GM12875 (cell line): ENCODE data around the gene TFDP2.

ENCODE experiments used
- H3K4me3 ChIP-seq: one replicate; pipeline ENCODE4 v1.5.1; 2011; ENCODE audit warnings: low read depth, low read length, control low read depth
- TF ChIP-seq, protein P1 (sequence below): IDR thresholded peaks from 2 replicates; pipeline ENCODE4 v1.5.1; 2011; ENCODE audit warnings: low read depth, mild to moderate bottlenecking, control low read depth, inconsistent platforms, low read length, moderate library complexity, borderline replicate concordance; ENCODE audit not compliant: insufficient read depth

Gene TFDP2

DNA sequence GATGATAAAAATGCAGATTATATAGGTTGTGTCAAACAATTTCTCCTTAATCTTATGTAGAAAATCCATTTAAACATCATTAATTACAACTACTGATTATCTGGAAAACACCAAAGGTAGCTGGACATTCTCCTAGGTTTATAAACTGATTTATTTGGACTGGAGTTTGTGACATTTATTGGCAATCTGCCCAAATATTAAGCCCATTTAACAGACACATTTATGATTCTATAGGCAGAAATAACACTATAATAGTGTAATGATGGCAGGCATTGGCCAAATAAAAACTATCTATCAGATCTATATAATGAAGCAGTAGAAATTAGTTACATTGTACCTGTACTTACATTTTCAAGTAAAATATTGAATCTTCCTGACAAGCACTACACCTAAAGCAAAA, 117.8 kb downstream of the TFDP2 start:
- TF ChIP-seq, protein P1, sequence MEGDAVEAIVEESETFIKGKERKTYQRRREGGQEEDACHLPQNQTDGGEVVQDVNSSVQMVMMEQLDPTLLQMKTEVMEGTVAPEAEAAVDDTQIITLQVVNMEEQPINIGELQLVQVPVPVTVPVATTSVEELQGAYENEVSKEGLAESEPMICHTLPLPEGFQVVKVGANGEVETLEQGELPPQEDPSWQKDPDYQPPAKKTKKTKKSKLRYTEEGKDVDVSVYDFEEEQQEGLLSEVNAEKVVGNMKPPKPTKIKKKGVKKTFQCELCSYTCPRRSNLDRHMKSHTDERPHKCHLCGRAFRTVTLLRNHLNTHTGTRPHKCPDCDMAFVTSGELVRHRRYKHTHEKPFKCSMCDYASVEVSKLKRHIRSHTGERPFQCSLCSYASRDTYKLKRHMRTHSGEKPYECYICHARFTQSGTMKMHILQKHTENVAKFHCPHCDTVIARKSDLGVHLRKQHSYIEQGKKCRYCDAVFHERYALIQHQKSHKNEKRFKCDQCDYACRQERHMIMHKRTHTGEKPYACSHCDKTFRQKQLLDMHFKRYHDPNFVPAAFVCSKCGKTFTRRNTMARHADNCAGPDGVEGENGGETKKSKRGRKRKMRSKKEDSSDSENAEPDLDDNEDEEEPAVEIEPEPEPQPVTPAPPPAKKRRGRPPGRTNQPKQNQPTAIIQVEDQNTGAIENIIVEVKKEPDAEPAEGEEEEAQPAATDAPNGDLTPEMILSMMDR, result no peak
- no peak overlapping the region for H3K4me3 ChIP-seq

DNA sequence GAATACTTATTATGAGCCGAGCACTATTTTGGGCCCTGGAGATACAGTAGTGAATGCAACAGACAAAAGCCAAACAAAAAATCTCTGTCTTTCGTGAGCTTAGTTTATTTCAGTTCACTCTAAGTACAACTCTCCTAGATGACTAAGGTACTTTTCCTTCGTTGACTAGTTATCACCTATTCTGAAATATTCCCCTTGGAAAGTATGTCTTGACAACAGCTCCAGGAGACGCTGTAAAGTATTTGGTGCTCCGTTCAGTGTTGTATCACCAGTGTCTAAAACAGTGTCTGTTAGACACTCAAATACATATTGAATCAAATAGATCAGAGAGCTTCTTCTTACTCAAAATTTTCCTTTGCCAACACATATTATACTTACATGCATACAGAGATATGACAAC, 119.6 kb downstream of the TFDP2 start:
- no peak overlapping the region for H3K4me3 ChIP-seq
- TF ChIP-seq, protein P1, result no peak

DNA sequence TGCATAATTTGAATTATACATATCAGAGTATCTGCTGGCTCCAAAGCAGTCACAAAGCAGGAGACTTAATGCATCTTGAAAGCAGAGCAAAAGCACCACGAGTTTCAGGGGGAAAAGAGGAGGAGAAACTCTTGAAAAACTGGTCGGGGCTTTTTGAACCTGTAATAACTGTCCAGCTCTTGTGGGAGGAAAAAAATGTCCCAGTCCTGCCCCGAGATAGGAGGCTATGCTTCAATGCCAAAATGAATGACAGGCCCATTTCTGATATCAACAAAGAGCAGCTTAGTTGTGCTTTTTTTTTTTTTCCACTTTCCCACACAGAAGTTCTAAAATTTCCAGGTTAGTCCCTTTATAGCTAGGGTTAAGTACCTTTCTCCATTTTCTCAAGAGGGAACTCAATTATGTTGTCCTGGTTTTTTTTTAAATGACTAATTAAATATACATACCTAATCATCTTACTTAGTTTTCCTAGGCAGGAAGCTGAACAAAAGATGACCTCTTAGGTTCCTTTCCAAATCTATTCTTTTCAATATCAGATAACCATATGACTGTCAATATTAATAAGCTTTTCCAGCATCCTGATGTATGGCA, 120.2 kb downstream of the TFDP2 start:
- no peak overlapping the region for H3K4me3 ChIP-seq
- TF ChIP-seq, protein P1, result no peak

DNA sequence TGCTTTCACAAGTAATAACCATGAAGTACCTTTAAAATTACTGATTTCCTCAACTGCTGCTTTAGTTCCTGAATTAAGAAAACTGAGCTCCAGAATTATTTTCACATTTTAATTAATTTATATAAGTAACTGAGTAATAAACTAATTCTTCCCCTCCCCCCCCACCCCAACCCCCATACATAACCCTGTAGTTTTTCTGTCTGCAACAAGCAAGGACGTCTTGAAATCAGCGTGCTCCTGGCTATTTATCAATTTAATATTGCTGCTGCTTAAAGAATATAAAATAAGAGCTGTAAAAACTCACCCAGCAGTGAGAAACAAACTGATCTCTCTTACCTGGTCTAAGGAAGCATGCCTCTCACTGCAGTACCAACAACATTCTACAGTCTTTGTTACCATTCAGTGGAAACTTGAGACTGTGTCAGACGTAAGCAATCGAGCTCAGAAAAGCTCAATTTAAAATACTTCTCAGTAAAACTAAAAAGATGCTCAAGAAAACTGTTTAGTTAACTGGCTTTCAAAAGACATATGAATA, 121.0 kb downstream of the TFDP2 start:
- TF ChIP-seq, protein P1, result no peak

DNA sequence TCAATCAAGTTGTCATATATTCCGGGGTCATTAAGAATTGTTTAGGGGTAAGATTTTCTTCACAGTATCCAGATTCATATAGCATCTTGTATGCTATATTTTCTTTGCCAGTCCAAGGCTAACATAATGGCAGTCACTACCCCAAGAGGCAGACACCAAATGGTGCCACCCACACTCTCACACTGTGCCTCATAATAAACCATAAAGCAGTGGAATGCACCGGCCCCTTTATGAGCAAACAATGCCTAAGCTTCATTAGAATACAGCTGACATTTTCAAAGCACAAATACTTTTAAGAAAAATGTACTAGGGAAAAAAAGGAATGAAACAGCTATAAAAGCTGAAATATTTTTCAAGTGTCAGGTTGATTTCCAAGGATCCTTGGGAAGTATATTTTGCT, 121.6 kb downstream of the TFDP2 start:
- peak overlapping the region; percentile 32 for H3K4me3 ChIP-seq
- TF ChIP-seq, protein P1, result no peak

More for the DNA sequence above, 121.0 kb downstream of the TFDP2 start:
- peak overlapping the region; percentile 35 for H3K4me3 ChIP-seq

DNA sequence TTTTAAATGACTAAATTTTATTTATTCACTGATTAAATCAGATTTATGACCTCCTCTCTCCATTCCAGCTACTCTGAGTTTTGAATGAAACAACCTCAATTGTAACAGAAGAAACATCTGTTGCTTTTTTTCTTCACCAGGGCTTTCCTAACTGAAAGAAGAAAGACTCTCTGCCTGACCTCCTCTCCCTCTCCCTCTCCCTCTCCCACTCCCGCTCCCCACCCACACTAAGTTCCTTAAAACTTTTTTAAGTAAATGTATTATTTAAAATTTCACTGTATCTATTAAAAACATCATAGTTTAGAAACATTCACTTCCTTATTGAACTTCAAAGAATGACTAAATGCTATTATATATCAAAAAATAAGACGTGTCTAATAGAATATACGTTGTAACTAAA, 122.0 kb downstream of the TFDP2 start:
- H3K4me3 ChIP-seq, result peak overlapping the region; percentile 32
- TF ChIP-seq, protein P1, result no peak

DNA sequence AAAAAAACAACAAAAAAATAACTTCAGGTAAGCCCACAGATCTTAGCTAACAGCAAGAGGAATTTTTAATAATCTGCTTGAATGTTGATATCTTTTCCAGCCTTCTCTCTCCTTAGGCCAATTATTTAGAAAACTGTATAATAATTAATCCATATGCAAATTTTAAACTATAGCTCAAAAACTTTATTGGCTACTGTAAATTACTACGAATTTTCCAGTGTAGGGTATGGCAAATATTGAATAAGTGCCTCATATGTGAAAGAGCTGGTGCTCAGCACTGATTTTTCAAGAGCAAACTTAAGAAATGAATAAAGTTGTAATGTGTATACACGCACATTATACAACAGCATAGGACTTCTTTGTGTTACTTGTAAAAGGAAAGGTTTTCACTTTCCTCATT, 123.0 kb downstream of the TFDP2 start:
- TF ChIP-seq, protein P1, result no peak
- no peak overlapping the region for H3K4me3 ChIP-seq
